Measurements from ENCODE around the gene PCDHGC5.

GRCh38 chr5:141484310-141484640, 4.6 kb upstream of the PCDHGC5 start:
- TF ChIP-seq, protein P1, sequence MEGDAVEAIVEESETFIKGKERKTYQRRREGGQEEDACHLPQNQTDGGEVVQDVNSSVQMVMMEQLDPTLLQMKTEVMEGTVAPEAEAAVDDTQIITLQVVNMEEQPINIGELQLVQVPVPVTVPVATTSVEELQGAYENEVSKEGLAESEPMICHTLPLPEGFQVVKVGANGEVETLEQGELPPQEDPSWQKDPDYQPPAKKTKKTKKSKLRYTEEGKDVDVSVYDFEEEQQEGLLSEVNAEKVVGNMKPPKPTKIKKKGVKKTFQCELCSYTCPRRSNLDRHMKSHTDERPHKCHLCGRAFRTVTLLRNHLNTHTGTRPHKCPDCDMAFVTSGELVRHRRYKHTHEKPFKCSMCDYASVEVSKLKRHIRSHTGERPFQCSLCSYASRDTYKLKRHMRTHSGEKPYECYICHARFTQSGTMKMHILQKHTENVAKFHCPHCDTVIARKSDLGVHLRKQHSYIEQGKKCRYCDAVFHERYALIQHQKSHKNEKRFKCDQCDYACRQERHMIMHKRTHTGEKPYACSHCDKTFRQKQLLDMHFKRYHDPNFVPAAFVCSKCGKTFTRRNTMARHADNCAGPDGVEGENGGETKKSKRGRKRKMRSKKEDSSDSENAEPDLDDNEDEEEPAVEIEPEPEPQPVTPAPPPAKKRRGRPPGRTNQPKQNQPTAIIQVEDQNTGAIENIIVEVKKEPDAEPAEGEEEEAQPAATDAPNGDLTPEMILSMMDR (conservative IDR thresholded peaks at IDR 0.05 in 1 of 2, IDR thresholded peaks at IDR 0.05 in 1 of 2; ENCODE audit: low read depth in 1 of 2, low read length in 2 of 2): no peak
- no peak for TF ChIP-seq EZH2 (IDR thresholded peaks at IDR 0.05; ENCODE audit: low read length, missing control alignments)

Data from fibroblast of lung (primary cell).